ENCODE measurements around the gene ATP2A2.
"Not testable (repeated sequence)": the region's sequence is repeated elsewhere in the genome, so short reads cannot be mapped to it uniquely, and the experiment has no call there.

ATP2A2 gene

DNA sequence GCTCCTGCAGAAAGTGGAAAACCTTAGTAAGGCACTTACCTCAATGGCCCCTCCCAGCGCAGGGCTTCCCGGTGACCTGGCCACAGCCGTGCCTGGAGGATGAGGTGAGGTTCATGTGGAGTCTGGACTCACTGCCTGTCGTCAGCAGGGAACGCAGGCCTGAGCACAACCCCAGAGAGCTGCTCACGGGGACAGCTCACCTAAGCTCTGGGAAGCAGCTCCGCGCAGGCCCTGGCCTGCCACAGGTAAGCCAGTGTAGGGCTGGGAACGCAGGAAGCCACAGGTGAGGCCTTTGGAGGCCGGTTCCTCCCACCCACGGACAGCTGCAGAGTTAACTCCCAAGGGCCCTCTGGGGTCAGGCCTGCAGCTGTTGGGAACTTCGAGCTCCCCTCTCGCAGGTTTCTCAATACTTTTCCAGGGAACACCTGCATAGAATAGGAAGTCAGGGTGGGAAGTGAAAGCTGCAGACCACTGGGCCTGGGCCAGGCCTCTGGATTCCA, 89.7 kb downstream of the ATP2A2 start:
- no peak for DNase-seq

DNA sequence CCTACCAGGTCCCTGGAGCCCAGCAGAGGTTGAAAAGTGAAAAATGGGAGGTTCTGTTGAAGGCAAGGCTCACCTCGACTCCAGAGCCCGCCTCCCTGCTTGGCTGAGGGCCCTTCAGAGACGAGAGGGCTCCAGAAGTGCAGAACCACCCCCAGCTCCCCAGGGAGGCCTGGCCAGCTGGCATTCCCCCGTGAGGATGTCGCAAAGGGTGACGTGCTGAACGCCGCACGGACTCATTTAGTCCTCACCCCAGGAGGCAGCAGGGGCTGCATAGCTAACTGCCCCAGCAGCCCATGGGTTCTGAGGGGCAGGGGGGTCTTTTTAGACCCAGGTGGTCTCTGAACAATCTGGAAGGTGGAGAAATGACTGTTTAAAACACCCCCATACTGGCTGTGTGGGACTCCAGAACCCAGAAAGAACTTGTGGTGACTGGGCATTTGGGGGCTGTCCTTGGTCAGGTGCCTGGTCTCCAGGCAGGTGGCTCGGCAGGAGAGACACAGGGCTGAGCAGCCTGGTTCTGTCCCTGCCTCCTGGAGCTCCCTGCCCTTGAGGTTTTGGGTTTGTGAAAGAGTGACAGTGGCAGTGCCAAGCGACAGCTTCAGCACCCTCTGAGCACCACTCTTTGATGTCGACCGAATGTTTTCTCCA, 90.5 kb downstream of the ATP2A2 start:
- no peak for DNase-seq

DNA sequence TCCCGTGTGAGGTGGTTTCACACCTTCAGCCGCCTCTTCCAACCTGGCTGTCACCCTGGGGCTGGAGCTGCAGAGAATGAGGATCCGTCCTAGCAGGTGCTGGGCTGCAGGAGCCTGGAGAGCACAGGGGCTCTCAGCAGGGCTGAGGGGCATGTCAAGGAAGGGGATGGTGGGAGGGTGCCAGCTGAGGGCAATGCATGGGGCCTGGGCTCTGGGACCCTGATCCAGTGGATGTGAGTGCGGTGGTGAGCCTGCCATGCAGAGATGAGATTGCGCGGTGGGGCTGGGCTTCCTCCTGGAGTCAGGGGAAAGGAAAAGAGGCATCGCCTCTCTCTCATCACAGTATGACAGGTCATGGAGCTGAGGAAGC, 91.0 kb downstream of the ATP2A2 start:
- DNase-seq: no peak

DNA sequence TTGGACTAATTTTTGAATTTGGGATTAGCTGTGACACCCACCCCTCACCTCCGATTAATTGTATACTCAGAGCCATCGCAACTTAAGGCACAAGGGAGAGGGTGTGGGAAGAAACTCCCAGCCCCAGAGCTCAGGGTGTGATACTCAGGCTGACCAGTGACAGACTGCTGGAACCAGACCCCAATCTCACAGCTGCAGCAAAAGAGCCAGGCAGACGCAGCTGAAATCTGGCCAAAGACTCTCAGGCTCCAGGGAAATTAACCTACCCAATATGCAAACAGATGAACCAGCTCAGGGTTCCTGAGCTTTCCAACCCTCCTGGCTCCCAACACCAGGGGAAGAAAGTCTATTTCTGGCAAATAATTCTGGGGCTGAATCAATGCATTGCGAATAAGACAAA, 92.0 kb downstream of the ATP2A2 start:
- DNase-seq: no peak

DNA sequence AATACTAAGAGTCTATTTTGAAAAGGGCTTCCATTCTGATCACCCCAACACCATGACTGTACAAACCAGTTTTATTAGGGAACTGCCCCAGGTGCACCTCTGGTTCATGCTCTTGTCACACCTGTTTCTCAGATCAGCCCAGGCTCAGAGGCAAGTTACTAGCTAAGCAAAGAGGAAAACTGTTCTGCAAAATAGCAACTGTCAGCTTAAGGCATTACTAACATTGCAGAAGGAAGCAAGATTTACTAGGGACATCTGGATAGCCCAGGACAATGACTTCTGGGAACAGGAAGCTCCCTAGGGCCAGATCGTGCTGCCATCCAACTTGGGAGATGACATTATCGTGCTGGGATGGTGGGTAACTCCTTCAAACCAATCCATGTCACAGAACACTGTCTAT, 92.4 kb downstream of the ATP2A2 start:
- no peak for DNase-seq

DNA sequence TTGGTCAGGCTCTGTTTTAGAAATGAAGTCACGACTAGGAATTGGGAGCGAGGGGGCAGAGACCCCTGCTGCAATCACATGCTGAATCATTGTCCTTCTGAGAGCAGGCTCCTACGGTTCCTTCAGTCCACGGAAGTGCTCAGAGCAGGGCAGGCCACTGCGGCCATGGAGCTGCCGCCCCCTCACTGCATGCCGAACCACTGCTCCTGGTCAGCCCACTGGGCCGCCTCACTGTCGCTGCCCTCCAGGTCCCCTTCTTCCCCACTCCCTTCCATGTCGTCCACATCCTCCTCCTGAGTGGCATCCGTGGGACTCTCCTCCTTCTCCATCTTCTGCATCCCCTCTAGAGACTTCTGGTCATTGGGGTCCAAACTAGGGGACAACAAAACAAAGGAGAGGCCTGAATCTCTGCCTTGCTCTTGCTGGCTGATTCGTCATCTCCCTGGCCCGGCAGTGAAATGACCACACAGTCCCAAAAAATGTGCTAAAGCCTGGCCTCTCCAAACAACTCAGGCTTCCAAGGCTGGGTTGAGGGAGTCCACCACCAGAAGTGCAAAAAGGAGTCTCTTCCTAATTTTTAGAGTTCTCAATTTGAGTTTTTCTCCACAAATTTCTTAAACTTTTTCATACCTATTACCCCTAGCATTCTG, 93.0 kb downstream of the ATP2A2 start:
- DNase-seq: no peak

DNA sequence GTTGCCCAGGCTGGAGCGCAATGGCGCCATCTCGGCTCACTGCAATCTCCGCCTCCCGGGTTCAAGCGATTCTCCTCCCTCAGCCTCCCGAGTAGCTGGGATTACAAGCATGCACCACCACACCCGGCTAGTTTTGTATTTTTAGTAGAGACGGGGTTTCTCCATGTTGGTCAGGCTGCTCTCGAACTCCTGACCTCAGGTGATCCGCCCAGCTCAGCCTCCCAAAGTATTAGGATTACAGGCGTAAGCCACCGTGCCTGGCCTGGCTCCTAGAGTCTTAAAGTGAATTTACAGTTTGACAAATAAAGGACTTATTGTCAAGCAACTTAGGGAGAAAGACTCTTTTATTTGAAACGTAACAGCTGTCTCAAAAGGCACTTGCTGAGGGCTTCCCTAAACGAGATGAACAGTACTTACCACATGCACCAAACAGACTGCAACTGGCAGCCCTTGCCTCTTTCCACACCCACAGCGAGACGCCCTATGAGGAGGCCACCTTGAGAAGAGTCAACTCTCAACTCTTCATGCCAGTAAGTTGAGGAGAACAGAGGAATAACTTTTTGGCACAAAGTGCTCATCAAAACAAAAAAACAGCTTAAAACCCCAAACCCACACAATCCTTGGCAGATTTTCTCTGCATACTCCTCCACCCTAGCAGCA, 97.2 kb downstream of the ATP2A2 start:
- not testable (repeated sequence) for DNase-seq

DNA sequence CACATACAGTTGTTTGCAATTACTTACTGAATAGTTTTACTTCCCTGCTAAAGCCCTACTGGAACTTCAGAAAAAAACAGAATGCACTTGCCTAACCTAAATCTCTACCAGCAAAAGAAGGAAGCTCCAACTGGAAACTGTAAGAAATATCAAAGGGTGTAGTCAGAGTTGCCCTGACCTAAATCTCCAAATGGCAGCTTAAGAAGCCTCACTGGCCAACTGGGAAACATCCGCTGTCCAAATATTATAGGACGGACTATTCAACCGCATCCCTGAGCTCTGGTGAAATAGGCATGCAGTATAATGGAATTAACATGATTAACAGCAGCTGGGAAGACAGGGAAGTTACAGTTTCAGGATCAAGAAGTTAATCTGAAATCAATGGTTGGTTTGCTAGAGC, 98.2 kb downstream of the ATP2A2 start:
- no peak for DNase-seq

DNA sequence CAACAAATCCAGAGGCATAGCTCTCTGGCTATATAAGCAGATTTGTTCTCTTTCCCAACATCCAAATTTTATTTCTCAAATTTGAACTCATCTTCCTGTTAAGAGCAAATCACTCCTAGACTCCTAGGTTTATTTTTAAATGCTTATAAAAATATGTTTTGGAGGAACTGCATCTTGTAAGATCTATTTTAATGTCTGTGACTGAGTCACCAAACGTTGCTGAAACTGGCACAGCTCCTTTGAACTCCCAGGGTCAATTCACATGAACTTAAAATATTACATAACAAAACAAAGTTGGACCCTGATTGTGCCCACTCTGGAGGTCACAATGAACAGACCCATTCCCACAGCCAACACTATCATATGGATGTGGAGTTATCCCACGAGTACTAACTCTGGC, 98.6 kb downstream of the ATP2A2 start:
- no peak for DNase-seq

DNA sequence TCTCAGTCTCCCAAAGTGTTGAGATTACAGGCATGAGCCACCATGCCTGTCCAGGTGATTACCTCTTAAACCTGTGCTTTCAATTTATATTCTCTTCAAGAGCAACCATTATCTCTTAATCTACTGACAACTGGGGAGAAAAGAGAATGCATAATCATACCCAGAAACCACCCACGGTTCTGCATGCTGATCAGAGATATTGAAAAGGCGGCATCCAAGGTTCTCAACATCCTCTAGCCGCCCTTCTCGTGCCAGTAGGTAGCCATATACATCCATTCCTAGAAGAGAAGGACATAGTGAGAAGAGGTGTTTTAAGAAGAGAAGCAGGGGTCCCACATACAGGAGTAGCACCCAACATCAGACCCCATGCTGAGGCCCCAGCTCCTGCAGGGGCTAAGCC, 101.6 kb downstream of the ATP2A2 start:
- DNase-seq: no peak
